ENCODE results near the gene RHOA. TPM values are rescaled to one million over a fixed set of nuclear protein-coding genes. Genes with fewer than 3 reads are reported as not detected.

The RHOA gene
- total RNA-seq, 3 donors from 2014 or later: 314 to 686 (median 317) TPM

GRCh38 chr3:49310677-49311076 lies 101.1 kb downstream of the RHOA start:
- Histone ChIP-seq H3K27ac (no peak overlapping the region), H3K9me3 (no peaks in the 10 kb centered on the region), H3K4me1 (no peaks in the 10 kb centered on the region), H3K27me3 (no peaks in the 10 kb centered on the region), H3K36me3 (no peaks in the 10 kb centered on the region), H3K4me3 (no peak overlapping the region)
- no peak for DNase-seq (ENCODE audit: low spot score in 2 of 2)
- no peak for TF ChIP-seq CTCF (IDR thresholded peaks at IDR 0.05)
- TF ChIP-seq POLR2A (IDR thresholded peaks at IDR 0.05): no peak
- TF ChIP-seq POLR2AphosphoS5 (IDR thresholded peaks at IDR 0.05): no peak
- intact Hi-C loops (cut with DNase I; ENCODE audit: low total_unique reads): no loop called here

Other genes starting within 250 kb of the RHOA start
- 10 to 100 TPM; 29.0 to 39.7 (median 31.8) TPM for gene CCDC71, start 245.6 kb downstream of the RHOA start, total RNA-seq
- gene KLHDC8B, start 240.4 kb downstream of the RHOA start, total RNA-seq: 100 to 1,000 TPM in 1 of 3 donors, 10 to 100 TPM in 2; 38.7 to 106 (median 46.2) TPM
- gene C3orf62, start 134.7 kb downstream of the RHOA start, total RNA-seq: 1 to 10 TPM; 4.2 to 5.1 (median 4.3) TPM
- 10 to 100 TPM; 26.3 to 32.8 (median 29.9) TPM for gene USP4, start 71.9 kb downstream of the RHOA start, total RNA-seq
- 100 to 1,000 TPM; 205 to 653 (median 275) TPM for gene GPX1, start 53.6 kb downstream of the RHOA start, total RNA-seq
- 10 to 100 TPM; 22.6 to 29.0 (median 25.9) TPM for gene TCTA, start 447 bp upstream of the RHOA start, total RNA-seq
- gene AMT, start 10.5 kb upstream of the RHOA start, total RNA-seq: 1 to 10 TPM; 2.7 to 8.3 (median 3.6) TPM
- 10 to 100 TPM in 1 of 3 donors, 1 to 10 TPM in 2; 4.5 to 14.0 (median 5.2) TPM for gene NICN1, start 17.3 kb upstream of the RHOA start, total RNA-seq
- 10 to 100 TPM; 37.1 to 56.6 (median 44.6) TPM for gene DAG1, start 58.3 kb upstream of the RHOA start, total RNA-seq
- gene BSN, start 142.5 kb upstream of the RHOA start, total RNA-seq: under 1 TPM; 0.15 to 0.48 (median 0.33) TPM

All from breast epithelium (tissue), 4 donors.